GM23248 (cell line): ENCODE measurements around the gene ANKFN1.

Experiments
- EZH2 ChIP-seq: fragments of 200-600 bp; sonication (generic); IDR thresholded peaks from 2 replicates; pipeline ENCODE4 v1.6.1; 2018; ENCODE audit warnings: antibody characterized with exemption, mild to moderate bottlenecking; ENCODE audit not compliant: insufficient read depth, poor library complexity, severe bottlenecking
- EZH2phosphoT487 ChIP-seq: fragments of 200-600 bp; sonication (generic); IDR thresholded peaks from 2 replicates; pipeline ENCODE4 v1.6.1; 2018; ENCODE audit warnings: antibody characterized with exemption, moderate library complexity, mild to moderate bottlenecking, low read depth; ENCODE audit not compliant: insufficient read depth

GRCh38 chr17:56347639-56348038 is 194.4 kb downstream of the ANKFN1 start:
- no peak for TF ChIP-seq EZH2phosphoT487
- no peak for TF ChIP-seq EZH2
